SK-N-SH (cell line): ENCODE data around the gene ZC3H7A. TPM values are rescaled to one million over a fixed set of nuclear protein-coding genes. Genes with fewer than 3 reads are reported as not detected.

Source experiments
- CTCF ChIA-PET: fragments of 300-600, 350-600 bp; formaldehyde crosslinking; extraction: SDS; loops from one replicate; lab custom pipeline; 2021; lab: Yijun Ruan, JAX
- POLR2A ChIA-PET: fragments of 350-600 bp; sonication (Branson Sonifier 250); formaldehyde crosslinking; extraction: SDS; loops from one replicate; lab custom pipeline; 2020; ENCODE audit warnings: antibody characterized with exemption, inconsistent platforms; lab: Yijun Ruan, JAX
- DNase-seq: peaks from one replicate; pipeline ENCODE4 v3.0.0; 2012
- H2AFZ ChIP-seq: fragments of 200-600 bp; sonication (generic); 2 replicates; pipeline ENCODE4 v1.8.1; 2016; ENCODE audit warnings: antibody characterized with exemption, mild to moderate bottlenecking, low read depth
- H3F3A ChIP-seq: fragments of 200-600 bp; sonication (generic); replicated peaks from 2 replicates; pipeline ENCODE3; 2016; ENCODE audit warnings: antibody characterized with exemption, mild to moderate bottlenecking; ENCODE audit not compliant: insufficient read depth
- H3K27ac ChIP-seq, 2 experiments: fragments of 200-500 bp in 1 of 2; fragments of 200-600 bp in 1 of 2; sonication (Bioruptor generic) in 1 of 2; sonication (generic), shearing (Covaris generic) in 1 of 2; 2 replicates each; pipeline versions ENCODE4 v1.5.1 to v1.6.1; 2014 to 2016; ENCODE audit warnings: low read depth in 2 of 2, inconsistent platforms in 1 of 2, low read length in 1 of 2, mild to moderate bottlenecking in 1 of 2, mixed read lengths in 1 of 2
- H3K27me3 ChIP-seq: fragments of 200-600 bp; sonication (generic), shearing (Covaris generic); 2 replicates; pipeline ENCODE4 v1.6.1; 2016; ENCODE audit warnings: mixed run types; ENCODE audit not compliant: insufficient read depth
- H3K36me3 ChIP-seq, 2 experiments: fragments of 200-500 bp in 1 of 2; fragments of 200-600 bp in 1 of 2; sonication (Bioruptor generic) in 1 of 2; sonication (generic) in 1 of 2; replicated peaks in 1 of 2; 2 replicates each; pipeline versions ENCODE3 to v1.5.1; 2014 to 2016; ENCODE audit warnings: low read length in 1 of 2, mild to moderate bottlenecking in 1 of 2; ENCODE audit not compliant: insufficient read depth in 2 of 2, control insufficient read depth in 1 of 2
- H3K4me1 ChIP-seq, 2 experiments: fragments of 200-500 bp in 1 of 2; fragments of 200-600 bp in 1 of 2; sonication (Bioruptor generic) in 1 of 2; sonication (generic), shearing (Covaris generic) in 1 of 2; 2 replicates each; pipeline versions ENCODE4 v1.5.1 to v1.6.1; 2014 to 2016; ENCODE audit warnings: low read depth in 1 of 2, low read length in 1 of 2, mixed run types in 1 of 2; ENCODE audit not compliant: insufficient read depth in 2 of 2, control insufficient read depth in 1 of 2
- H3K4me2 ChIP-seq: fragments of 200-600 bp; sonication (generic), shearing (Covaris generic); 2 replicates; pipeline ENCODE4 v1.6.1; 2017; ENCODE audit warnings: mixed run types
- H3K4me3 ChIP-seq, 2 experiments: fragments of 200-500 bp in 1 of 2; fragments of 200-600 bp in 1 of 2; sonication (Bioruptor generic) in 1 of 2; sonication (generic), shearing (Covaris generic) in 1 of 2; 2 replicates each; pipeline versions ENCODE4 v1.5.1 to v1.8.1; 2014 to 2016; ENCODE audit warnings: low read depth in 2 of 2, inconsistent platforms in 1 of 2, low read length in 1 of 2, mild to moderate bottlenecking in 1 of 2, mixed read lengths in 1 of 2, moderate library complexity in 1 of 2
- H3K79me2 ChIP-seq: fragments of 200-600 bp; sonication (generic); 2 replicates; pipeline ENCODE4 v1.8.1; 2017; ENCODE audit warnings: mild to moderate bottlenecking; ENCODE audit not compliant: insufficient read depth
- H3K9ac ChIP-seq: fragments of 200-600 bp; sonication (generic); 2 replicates; pipeline ENCODE4 v1.6.1; 2017; ENCODE audit warnings: mixed run types
- H3K9me2 ChIP-seq: fragments of 200-600 bp; sonication (generic); 2 replicates; pipeline ENCODE4 v1.6.1; 2017; ENCODE audit warnings: mixed run types
- H3K9me3 ChIP-seq: fragments of 200-600 bp; sonication (generic); 2 replicates; pipeline ENCODE4 v1.6.1; 2017; ENCODE audit warnings: mixed run types, mild to moderate bottlenecking, moderate library complexity
- H4K20me1 ChIP-seq: fragments of 200-600 bp; sonication (generic); 2 replicates; pipeline ENCODE4 v1.6.1; 2017; ENCODE audit warnings: mild to moderate bottlenecking, mixed run types; ENCODE audit not compliant: insufficient read depth
- CHD2 ChIP-seq: fragments of 150-350 bp; IDR thresholded peaks from 2 replicates; pipeline ENCODE4 v1.6.1; 2018; ENCODE audit warnings: low read length; ENCODE audit not compliant: partially characterized antibody
- CTCF ChIP-seq: fragments of 200-600 bp; sonication (generic); IDR thresholded peaks from 2 replicates; pipeline ENCODE4 v1.6.1; 2017; ENCODE audit warnings: antibody characterized with exemption, mild to moderate bottlenecking, moderate library complexity
- ELF1 ChIP-seq: IDR thresholded peaks from 2 replicates; pipeline ENCODE4 v1.4.0; 2012
- EP300 ChIP-seq, 2 experiments: IDR thresholded peaks; 2 replicates each; pipeline versions ENCODE4 v1.4.0 to v1.6.1; 2012; ENCODE audit warnings: borderline replicate concordance in 1 of 2, low read depth in 1 of 2, low read length in 1 of 2
- FOSL2 ChIP-seq: IDR thresholded peaks from 2 replicates; pipeline ENCODE4 v1.4.0; 2012; ENCODE audit warnings: low read depth, mild to moderate bottlenecking, moderate library complexity, borderline replicate concordance
- FOXM1 ChIP-seq: IDR thresholded peaks from 2 replicates; pipeline ENCODE4 v1.4.0; 2012; ENCODE audit warnings: low read depth, mild to moderate bottlenecking
- MXI1 ChIP-seq: IDR thresholded peaks from 2 replicates; pipeline ENCODE4 v1.6.1; 2012; ENCODE audit warnings: mild to moderate bottlenecking, low read depth, low read length, improper control_type of control experiment
- NRF1 ChIP-seq: IDR thresholded peaks from 2 replicates; pipeline ENCODE4 v1.6.1; 2012; ENCODE audit warnings: low read depth, mild to moderate bottlenecking, low read length
- POLR2AphosphoS5 ChIP-seq: IDR thresholded peaks from 2 replicates; pipeline ENCODE4 v1.6.1; 2012; ENCODE audit warnings: low read depth, low read length
- RCOR1 ChIP-seq: fragments of 150-350 bp; IDR thresholded peaks from 2 replicates; pipeline ENCODE4 v1.6.1; 2017; ENCODE audit warnings: antibody characterized with exemption, low read length
- SMC3 ChIP-seq: IDR thresholded peaks from 2 replicates; pipeline ENCODE4 v1.6.1; 2012; ENCODE audit warnings: low read depth, low read length, improper control_type of control experiment
- TAF1 ChIP-seq: IDR thresholded peaks from 2 replicates; pipeline ENCODE4 v1.6.1; 2012; ENCODE audit warnings: low read depth, mild to moderate bottlenecking, low read length, moderate library complexity, borderline replicate concordance
- TCF12 ChIP-seq: IDR thresholded peaks from 2 replicates; pipeline ENCODE4 v1.4.0; 2012
- YY1 ChIP-seq: IDR thresholded peaks from 2 replicates; pipeline ENCODE4 v1.4.0; 2012; ENCODE audit warnings: low read depth, mild to moderate bottlenecking
- WGBS: methylation state at CpG from one replicate; pipeline ENCODE4 v1.1.6; 2017; ENCODE audit warnings: low lambda C conversion rate; 5-methylcytosine and 5-hydroxymethylcytosine counted together
- polyA plus RNA-seq, 3 experiments: library from polyadenylated mRNA; depleted of rRNA; stranded (reverse); fragments of >200 nt; gene quantifications; 2 replicates each; pipeline ENCODE4 v1.2.3, GENCODE V29; 2012
- TF ChIP-seq, protein P1 (sequence below): IDR thresholded peaks from 2 replicates; pipeline ENCODE4; 2012
- TF ChIP-seq, protein P2 (sequence below): IDR thresholded peaks from 2 replicates; pipeline ENCODE4 v1.6.1; 2012; ENCODE audit warnings: mild to moderate bottlenecking, low read depth, low read length, moderate library complexity
- TF ChIP-seq, protein P3 (sequence below): IDR thresholded peaks from 2 replicates; pipeline ENCODE4 v1.4.0; 2012; ENCODE audit warnings: low read depth
- TF ChIP-seq, protein P4 (sequence below): fragments of 150-350 bp; IDR thresholded peaks from 2 replicates; pipeline ENCODE4 v1.6.1; 2017; ENCODE audit warnings: antibody characterized with exemption, low read length, low read depth, borderline replicate concordance

Gene ZC3H7A
- polyA plus RNA-seq, 1 of the 3 experiments (the other 2 are of a cell fraction): 31.9 TPM

DNA sequence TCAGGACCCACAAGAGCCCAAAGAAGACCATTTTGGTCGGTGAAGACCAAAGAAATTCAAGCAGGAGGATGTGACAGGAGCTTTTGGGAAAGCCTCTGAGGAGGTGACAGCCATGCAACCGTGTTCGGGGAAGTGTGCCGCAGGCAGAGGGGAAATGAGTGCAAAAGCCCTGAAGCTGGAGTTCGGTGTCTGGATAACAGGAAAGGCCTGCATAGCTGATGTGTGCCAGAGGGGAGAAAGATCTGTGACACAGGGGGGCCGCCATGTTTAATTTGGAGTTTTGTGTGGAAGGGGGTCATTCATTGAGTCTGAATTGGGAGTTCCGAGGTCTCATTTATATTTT, 870 bp upstream of the ZC3H7A start:
- no peak; the same call in 1 of the 2 replicates for TF ChIP-seq MXI1
- TF ChIP-seq, protein P1, sequence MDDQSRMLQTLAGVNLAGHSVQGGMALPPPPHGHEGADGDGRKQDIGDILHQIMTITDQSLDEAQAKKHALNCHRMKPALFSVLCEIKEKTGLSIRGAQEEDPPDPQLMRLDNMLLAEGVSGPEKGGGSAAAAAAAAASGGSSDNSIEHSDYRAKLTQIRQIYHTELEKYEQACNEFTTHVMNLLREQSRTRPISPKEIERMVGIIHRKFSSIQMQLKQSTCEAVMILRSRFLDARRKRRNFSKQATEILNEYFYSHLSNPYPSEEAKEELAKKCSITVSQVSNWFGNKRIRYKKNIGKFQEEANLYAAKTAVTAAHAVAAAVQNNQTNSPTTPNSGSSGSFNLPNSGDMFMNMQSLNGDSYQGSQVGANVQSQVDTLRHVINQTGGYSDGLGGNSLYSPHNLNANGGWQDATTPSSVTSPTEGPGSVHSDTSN: no peak
- no peak for TF ChIP-seq ELF1
- no peak for TF ChIP-seq SMC3
- TF ChIP-seq TCF12: no peak
- TF ChIP-seq NRF1: no peak
- no peak for TF ChIP-seq RCOR1
- no peak for TF ChIP-seq FOSL2
- TF ChIP-seq, protein P2, sequence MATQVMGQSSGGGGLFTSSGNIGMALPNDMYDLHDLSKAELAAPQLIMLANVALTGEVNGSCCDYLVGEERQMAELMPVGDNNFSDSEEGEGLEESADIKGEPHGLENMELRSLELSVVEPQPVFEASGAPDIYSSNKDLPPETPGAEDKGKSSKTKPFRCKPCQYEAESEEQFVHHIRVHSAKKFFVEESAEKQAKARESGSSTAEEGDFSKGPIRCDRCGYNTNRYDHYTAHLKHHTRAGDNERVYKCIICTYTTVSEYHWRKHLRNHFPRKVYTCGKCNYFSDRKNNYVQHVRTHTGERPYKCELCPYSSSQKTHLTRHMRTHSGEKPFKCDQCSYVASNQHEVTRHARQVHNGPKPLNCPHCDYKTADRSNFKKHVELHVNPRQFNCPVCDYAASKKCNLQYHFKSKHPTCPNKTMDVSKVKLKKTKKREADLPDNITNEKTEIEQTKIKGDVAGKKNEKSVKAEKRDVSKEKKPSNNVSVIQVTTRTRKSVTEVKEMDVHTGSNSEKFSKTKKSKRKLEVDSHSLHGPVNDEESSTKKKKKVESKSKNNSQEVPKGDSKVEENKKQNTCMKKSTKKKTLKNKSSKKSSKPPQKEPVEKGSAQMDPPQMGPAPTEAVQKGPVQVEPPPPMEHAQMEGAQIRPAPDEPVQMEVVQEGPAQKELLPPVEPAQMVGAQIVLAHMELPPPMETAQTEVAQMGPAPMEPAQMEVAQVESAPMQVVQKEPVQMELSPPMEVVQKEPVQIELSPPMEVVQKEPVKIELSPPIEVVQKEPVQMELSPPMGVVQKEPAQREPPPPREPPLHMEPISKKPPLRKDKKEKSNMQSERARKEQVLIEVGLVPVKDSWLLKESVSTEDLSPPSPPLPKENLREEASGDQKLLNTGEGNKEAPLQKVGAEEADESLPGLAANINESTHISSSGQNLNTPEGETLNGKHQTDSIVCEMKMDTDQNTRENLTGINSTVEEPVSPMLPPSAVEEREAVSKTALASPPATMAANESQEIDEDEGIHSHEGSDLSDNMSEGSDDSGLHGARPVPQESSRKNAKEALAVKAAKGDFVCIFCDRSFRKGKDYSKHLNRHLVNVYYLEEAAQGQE: no peak
- TF ChIP-seq CTCF: no peak
- TF ChIP-seq TAF1: no peak
- no peak for TF ChIP-seq YY1
- TF ChIP-seq POLR2AphosphoS5: no peak
- no peak for TF ChIP-seq CHD2
- no peak for TF ChIP-seq EP300 (IDR thresholded peaks at IDR 0.05; ENCODE audit: borderline replicate concordance in 1 of 2, low read depth in 1 of 2, low read length in 1 of 2)
- TF ChIP-seq, protein P3, sequence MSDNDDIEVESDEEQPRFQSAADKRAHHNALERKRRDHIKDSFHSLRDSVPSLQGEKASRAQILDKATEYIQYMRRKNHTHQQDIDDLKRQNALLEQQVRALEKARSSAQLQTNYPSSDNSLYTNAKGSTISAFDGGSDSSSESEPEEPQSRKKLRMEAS: no peak; the same call in none of the 2 replicates
- TF ChIP-seq, protein P4, sequence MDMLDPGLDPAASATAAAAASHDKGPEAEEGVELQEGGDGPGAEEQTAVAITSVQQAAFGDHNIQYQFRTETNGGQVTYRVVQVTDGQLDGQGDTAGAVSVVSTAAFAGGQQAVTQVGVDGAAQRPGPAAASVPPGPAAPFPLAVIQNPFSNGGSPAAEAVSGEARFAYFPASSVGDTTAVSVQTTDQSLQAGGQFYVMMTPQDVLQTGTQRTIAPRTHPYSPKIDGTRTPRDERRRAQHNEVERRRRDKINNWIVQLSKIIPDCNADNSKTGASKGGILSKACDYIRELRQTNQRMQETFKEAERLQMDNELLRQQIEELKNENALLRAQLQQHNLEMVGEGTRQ: no peak
- no peak for TF ChIP-seq FOXM1
- TF ChIP-seq, all 33 proteins: peak for 0
- Histone ChIP-seq H3K4me2 (peak overlapping the region; percentile 97), H3K9me2 (no peaks in the 10 kb centered on the region), H3K4me3 (peak overlapping the region; percentile 77 to 89), H3K4me1 (peaks cover 32 to 33% of the 10 kb centered on the region in 2 experiments), H4K20me1 (peaks cover 11% of the 10 kb centered on the region), H3K27ac (peak overlapping the region; percentile 90 to 94), H3K9ac (peak overlapping the region; percentile 91), H3K36me3 (peaks cover 5 to 24% of the 10 kb centered on the region in 2 experiments), H3K27me3 (no peaks in the 10 kb centered on the region), H3F3A (peaks cover 30% of the 10 kb centered on the region), H3K79me2 (peaks cover 63% of the 10 kb centered on the region), H3K9me3 (no peaks in the 10 kb centered on the region), H2AFZ (peak overlapping the region; percentile 82)
- 18% methylated on average over 7 of the region's 7 CpGs for WGBS
- ChIA-PET POLR2A (interaction anchor here (1.4 to 1.9 kb wide), 4 partner anchors 11 to 55 kb away, joined by 3 to 16 read pairs (median 6); partner anchors contain the start of gene TXNDC11), CTCF (interaction anchor here (0.7 to 3.5 kb wide), 13 partner anchors 11 to 402 kb away, joined by 3 to 29 read pairs (median 4); partner anchors contain the start of gene TXNDC11)
- peak; percentile 30 for DNase-seq
